Stromal cell of bone marrow (primary cell): ENCODE measurements around the gene VAV2.
"Not testable (repeated sequence)": the region's sequence is repeated elsewhere in the genome, so short reads cannot be mapped to it uniquely, and the experiment has no call there.

Experiments
- DNase-seq: peaks from one replicate; pipeline ENCODE4 v3.0.0-alpha.2; 2012; ENCODE audit warnings: low read depth

Gene VAV2

GRCh38 chr9:133938086-133938485 is 54.0 kb downstream of the VAV2 start:
- DNase-seq = no peak

GRCh38 chr9:133937120-133937519 is 55.0 kb downstream of the VAV2 start:
- no peak for DNase-seq

- DNase-seq = peak; percentile 66
Observed at GRCh38 chr9:133935328-133936005, 56.7 kb downstream of the VAV2 start.

GRCh38 chr9:133934482-133935232 is 57.5 kb downstream of the VAV2 start:
- peak; percentile 66 for DNase-seq

GRCh38 chr9:133933426-133934026 is 58.6 kb downstream of the VAV2 start:
- DNase-seq = no peak

GRCh38 chr9:133932633-133933032 is 59.5 kb downstream of the VAV2 start:
- no peak for DNase-seq

GRCh38 chr9:133932181-133932580 is 59.9 kb downstream of the VAV2 start:
- DNase-seq = no peak

GRCh38 chr9:133930682-133931485 is 61.2 kb downstream of the VAV2 start:
- no peak for DNase-seq

- DNase-seq = no peak
Observed at GRCh38 chr9:133930046-133930681, 62.0 kb downstream of the VAV2 start.

GRCh38 chr9:133929599-133929998 is 62.5 kb downstream of the VAV2 start:
- DNase-seq = no peak

- no peak for DNase-seq
Observed at GRCh38 chr9:133928248-133928764, 63.8 kb downstream of the VAV2 start.

- no peak for DNase-seq
Observed at GRCh38 chr9:133927041-133927440, 65.1 kb downstream of the VAV2 start.

- no peak for DNase-seq
Observed at GRCh38 chr9:133926165-133926856, 65.8 kb downstream of the VAV2 start.

GRCh38 chr9:133924453-133924852 is 67.7 kb downstream of the VAV2 start:
- DNase-seq = no peak

GRCh38 chr9:133923608-133924007 is 68.5 kb downstream of the VAV2 start:
- DNase-seq = not testable (repeated sequence)

GRCh38 chr9:133921866-133922265 is 70.3 kb downstream of the VAV2 start:
- DNase-seq = no peak

- DNase-seq = no peak
Observed at GRCh38 chr9:133920471-133920870, 71.7 kb downstream of the VAV2 start.

GRCh38 chr9:133919253-133920115 is 72.6 kb downstream of the VAV2 start:
- no peak for DNase-seq

- DNase-seq = no peak
Observed at GRCh38 chr9:133918111-133918813, 73.9 kb downstream of the VAV2 start.
